Epithelial cell of proximal tubule (primary cell): ENCODE results near the gene ENGASE. TPM values are rescaled to one million over a fixed set of nuclear protein-coding genes. Genes with fewer than 3 reads are reported as not detected.

ENCODE experiments used
- DNase-seq: peaks from one replicate; pipeline ENCODE4 v3.0.0-alpha.2; 2011; ENCODE audit warnings: low read depth
- H3K4me3 ChIP-seq: 2 replicates; pipeline ENCODE4 v1.5.1; 2011; ENCODE audit warnings: low read depth, mild to moderate bottlenecking, low read length
- total RNA-seq: library from RNA; depleted of rRNA; stranded (reverse); fragments of >200 nt; gene quantifications from 2 replicates; pipeline ENCODE4 v1.2.3, GENCODE V29; 2015
- TF ChIP-seq, protein P1 (sequence below): conservative IDR thresholded peaks from 2 replicates; pipeline ENCODE4 v1.5.1; 2012; ENCODE audit warnings: low read depth, mild to moderate bottlenecking, low read length

Gene ENGASE
- total RNA-seq, 1 donor from 2014 or later: 10.4 TPM

DNA sequence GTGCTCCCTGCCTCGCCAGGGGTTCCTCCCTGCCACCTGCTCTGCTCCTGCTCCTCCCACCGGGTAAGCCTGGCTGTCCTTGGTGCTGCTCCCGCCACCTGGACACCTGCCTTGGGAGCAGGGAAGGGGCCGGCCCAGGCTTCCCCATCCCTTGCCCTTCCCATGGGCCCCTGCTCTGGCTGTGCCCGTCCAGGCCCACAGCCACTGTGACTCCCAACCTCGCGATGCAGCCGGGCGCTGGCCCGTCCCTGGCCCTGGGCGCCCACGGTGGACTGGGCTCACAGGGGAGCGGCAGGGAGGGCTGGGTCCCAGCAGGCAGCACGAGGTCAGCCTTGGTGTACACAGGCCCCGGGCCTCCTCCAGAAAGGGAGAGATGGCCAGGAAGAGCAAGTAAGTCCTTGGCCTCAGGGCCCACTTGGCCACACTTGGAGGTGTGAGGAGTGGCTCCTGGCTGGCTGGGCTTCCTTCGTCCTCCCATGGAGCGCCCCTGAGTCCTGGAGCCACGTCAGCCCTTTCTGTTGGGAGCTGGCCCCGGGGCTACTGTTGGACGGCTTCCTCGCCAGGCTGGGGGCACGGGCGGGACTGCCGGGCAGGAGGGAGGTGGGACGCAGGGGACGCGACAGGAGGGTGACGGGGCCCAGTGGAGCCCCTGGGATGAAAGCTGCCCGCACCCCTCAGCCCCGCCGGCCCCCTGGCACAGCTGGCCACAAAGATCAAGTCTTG, 15.3 kb downstream of the ENGASE start:
- TF ChIP-seq, protein P1, sequence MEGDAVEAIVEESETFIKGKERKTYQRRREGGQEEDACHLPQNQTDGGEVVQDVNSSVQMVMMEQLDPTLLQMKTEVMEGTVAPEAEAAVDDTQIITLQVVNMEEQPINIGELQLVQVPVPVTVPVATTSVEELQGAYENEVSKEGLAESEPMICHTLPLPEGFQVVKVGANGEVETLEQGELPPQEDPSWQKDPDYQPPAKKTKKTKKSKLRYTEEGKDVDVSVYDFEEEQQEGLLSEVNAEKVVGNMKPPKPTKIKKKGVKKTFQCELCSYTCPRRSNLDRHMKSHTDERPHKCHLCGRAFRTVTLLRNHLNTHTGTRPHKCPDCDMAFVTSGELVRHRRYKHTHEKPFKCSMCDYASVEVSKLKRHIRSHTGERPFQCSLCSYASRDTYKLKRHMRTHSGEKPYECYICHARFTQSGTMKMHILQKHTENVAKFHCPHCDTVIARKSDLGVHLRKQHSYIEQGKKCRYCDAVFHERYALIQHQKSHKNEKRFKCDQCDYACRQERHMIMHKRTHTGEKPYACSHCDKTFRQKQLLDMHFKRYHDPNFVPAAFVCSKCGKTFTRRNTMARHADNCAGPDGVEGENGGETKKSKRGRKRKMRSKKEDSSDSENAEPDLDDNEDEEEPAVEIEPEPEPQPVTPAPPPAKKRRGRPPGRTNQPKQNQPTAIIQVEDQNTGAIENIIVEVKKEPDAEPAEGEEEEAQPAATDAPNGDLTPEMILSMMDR: no peak
- no peak for DNase-seq

DNA sequence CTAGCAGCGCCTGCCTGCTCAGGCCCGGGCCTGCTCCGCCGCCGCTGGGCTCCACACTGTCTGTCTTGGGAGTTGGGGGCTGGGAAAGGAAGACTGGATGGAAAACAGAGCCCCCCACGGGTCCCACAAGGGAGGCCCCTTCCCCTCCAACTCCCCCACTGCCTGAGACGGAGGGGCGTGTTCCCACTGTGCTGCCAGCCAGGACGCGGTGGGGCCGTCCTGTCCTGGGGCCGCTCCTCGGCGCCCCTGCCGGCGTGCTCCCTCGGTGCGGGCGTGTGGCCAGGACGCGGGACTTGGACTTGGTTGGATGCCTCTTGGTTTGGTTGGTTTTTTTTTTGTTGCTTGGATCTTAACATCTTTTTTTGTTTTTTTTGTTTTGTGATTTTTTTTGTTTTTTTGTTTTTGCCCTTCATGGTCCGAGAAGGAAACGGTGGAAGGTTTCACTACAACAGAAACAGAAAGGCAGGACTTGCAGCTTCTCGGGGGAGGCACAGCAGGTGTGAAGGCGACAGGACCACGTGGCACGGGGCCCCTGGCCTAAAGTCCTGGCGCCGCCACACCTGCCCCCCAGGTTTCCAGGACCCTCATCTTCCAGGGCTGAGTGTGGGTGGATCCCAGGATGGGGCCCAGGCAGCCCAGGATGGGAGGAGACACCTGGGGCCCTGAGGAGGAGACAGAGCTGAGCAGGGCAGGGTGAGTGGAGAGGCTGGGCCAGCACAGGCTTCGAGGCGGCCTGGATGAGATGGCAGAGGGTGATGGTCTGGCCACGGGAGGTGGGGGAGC, 16.0 kb downstream of the ENGASE start:
- H3K4me3 ChIP-seq: no peak overlapping the region
- TF ChIP-seq, protein P1: peak; percentile 33
- no peak for DNase-seq

More for the DNA sequence above, 15.3 kb downstream of the ENGASE start:
- H3K4me3 ChIP-seq: no peak overlapping the region

DNA sequence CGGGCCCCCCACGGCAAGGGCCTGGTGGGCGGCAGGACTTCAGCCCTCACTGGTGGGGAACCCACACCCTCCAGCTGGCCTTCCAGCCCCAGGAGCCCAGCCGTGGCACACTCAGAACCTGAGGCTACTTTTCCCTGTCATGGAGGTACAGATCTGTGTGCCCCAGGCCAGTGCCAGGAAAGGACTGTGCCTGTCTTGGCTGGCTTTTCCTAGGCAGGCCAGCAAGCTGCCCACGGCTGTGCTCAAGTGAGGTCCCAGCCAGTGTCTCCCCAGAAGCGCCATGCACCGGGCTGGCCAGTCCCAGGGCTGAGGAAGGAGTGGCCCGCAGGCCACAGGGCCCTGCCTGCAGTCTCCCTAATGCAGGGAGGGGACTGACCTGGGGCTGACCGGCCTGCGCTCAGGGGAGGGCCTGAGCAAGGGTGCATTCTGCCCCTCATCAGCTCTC, 16.6 kb downstream of the ENGASE start:
- DNase-seq: no peak
- TF ChIP-seq, protein P1: no peak
- H3K4me3 ChIP-seq: no peak overlapping the region

DNA sequence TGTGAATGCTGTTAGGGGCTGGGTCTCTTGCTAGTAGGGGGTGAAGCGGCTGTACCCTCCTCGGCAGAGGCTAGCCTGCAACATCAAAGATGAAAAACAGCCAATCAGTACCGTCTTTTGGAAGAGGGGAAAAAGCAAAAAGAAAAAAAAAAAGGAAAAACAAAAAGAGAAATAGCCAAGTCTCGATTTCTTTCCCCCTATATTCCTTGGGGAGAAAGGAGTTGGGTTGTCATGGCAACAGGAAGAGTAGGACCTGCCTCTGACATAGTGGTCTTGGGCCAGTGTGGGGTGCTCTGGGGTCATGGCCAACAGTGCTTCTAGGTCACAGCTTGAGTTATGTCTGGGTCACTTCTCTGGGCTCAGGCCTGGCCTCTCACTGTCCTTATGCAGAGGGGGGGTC, 17.9 kb downstream of the ENGASE start:
- TF ChIP-seq, protein P1: no peak
- no peak for DNase-seq
- no peak overlapping the region for H3K4me3 ChIP-seq

DNA sequence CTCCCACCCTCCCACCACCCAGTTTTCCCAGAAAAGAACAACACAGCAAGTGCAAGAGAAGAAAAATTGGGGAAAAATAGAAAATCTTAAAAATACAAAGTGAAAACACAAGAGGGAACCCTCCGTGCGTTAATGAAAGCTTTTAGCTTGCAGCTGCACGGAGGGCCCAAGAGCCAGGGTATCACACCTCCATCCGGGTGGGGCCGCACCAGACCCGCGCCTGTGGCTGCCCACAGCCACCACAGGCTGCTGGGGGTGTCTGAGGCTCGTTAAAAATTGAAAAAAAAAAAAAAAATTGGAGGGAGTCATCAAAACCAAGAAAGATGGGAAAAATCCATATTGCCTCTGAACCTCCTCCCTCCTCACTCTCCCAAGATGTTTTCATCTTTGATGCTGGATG, 18.6 kb downstream of the ENGASE start:
- no peak for DNase-seq
- H3K4me3 ChIP-seq: no peak overlapping the region
- TF ChIP-seq, protein P1: no peak

DNA sequence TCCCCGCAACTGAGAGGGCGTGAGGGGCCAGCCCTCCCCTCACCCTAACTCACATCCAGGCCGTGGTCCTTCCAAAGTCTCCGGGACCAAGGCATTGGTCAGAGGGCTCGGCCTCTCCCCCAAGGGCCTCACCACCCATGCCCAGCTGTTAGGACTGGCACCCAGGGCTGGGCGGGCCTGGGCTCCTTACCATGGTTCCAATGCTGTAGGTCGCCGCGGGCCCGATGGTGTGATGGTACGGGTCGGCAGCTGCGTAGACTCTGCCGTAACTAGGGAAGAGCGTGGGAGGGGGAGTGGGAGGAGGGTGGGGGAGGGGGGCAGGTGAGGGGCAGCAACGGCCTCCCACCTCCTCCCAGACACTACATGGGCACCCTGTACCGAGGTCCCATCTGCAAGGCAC, 19.6 kb downstream of the ENGASE start:
- TF ChIP-seq, protein P1: no peak
- H3K4me3 ChIP-seq: no peak overlapping the region
- no peak for DNase-seq
